Cardiac fibroblast (primary cell): ENCODE data around the gene GAPT.

Experiments
- DNase-seq, 2 donors: peaks; one replicate each; pipeline versions ENCODE4 v3.0.0 to v3.0.0-alpha.2; 2010; ENCODE audit warnings: low read depth in 2 of 2
- H3K4me3 ChIP-seq, 2 donors: replicated peaks in 1 of 2; 1 replicate in 1 of 2; 2 replicates in 1 of 2; pipeline ENCODE4 v1.5.1; 2011; ENCODE audit warnings: low read depth in 2 of 2, low read length in 2 of 2, mild to moderate bottlenecking in 2 of 2, moderate library complexity in 1 of 2
- CTCF ChIP-seq: IDR thresholded peaks from one replicate; pipeline ENCODE4 v1.5.1; 2011; ENCODE audit warnings: low read depth, mild to moderate bottlenecking, low read length, inconsistent platforms

GAPT gene

GRCh38 chr5:58456026-58456425 lies 35.2 kb upstream of the GAPT start:
- peak in 1 of 2 donors; percentile 52 for DNase-seq
- peak overlapping the region; percentile 89 to 92 for H3K4me3 ChIP-seq
- no peak for TF ChIP-seq CTCF

GRCh38 chr5:58456486-58456885 lies 34.7 kb upstream of the GAPT start:
- peak in 1 of 2 donors; percentile 39 for DNase-seq
- no peak for TF ChIP-seq CTCF
- H3K4me3 ChIP-seq, result peak overlapping the region; percentile 89 to 92

GRCh38 chr5:58457050-58457449 lies 34.2 kb upstream of the GAPT start:
- peak overlapping the region; percentile 89 to 92 for H3K4me3 ChIP-seq
- DNase-seq, result peak in 1 of 2 donors; percentile 65
- no peak for TF ChIP-seq CTCF

- no peak for TF ChIP-seq CTCF
- DNase-seq, result peak in 1 of 2 donors; percentile 41
- peak overlapping the region; percentile 89 to 92 for H3K4me3 ChIP-seq
Observed at GRCh38 chr5:58458141-58458742, 33.0 kb upstream of the GAPT start.

- no peak for TF ChIP-seq CTCF
- DNase-seq, result peak; percentile 53 to 59
- H3K4me3 ChIP-seq, result peak overlapping the region; percentile 89 to 92
Observed at GRCh38 chr5:58458743-58459145, 32.5 kb upstream of the GAPT start.

GRCh38 chr5:58459146-58460001 lies 31.9 kb upstream of the GAPT start:
- no peak for TF ChIP-seq CTCF
- peak; percentile 59 to 67 for DNase-seq
- H3K4me3 ChIP-seq, result peak overlapping the region; percentile 89 to 92
